H9 (cell line): ENCODE measurements around the gene PRAC2. TPM values are rescaled to one million over a fixed set of nuclear protein-coding genes. Genes with fewer than 3 reads are reported as not detected.

Source experiments
- DNase-seq: peaks from one replicate; pipeline ENCODE4 v3.0.0-alpha.2; 2017
- H2AFZ ChIP-seq: one replicate; pipeline ENCODE4 v1.6.1; 2013; ENCODE audit warnings: mild to moderate bottlenecking, low read length, control low read depth, moderate library complexity
- H2AK5ac ChIP-seq: 2 replicates; pipeline ENCODE4 v1.6.1; 2013; ENCODE audit warnings: low read length, control low read depth, mixed read lengths; ENCODE audit not compliant: insufficient read length
- H2BK120ac ChIP-seq: one replicate; pipeline ENCODE4 v1.6.1; 2013; ENCODE audit warnings: low read depth, mild to moderate bottlenecking, low read length, control low read depth, inconsistent platforms; ENCODE audit not compliant: poor library complexity, severe bottlenecking
- H2BK12ac ChIP-seq: 2 replicates; pipeline ENCODE4 v1.6.1; 2013; ENCODE audit warnings: low read length, control low read depth, mixed read lengths, low read depth; ENCODE audit not compliant: insufficient read length
- H2BK15ac ChIP-seq: 2 replicates; pipeline ENCODE4 v1.6.1; 2013; ENCODE audit warnings: low read depth, low read length, control low read depth
- H2BK20ac ChIP-seq: one replicate; pipeline ENCODE4 v1.6.1; 2013; ENCODE audit warnings: low read depth, mild to moderate bottlenecking, low read length, control low read depth, inconsistent platforms; ENCODE audit not compliant: poor library complexity, severe bottlenecking
- H2BK5ac ChIP-seq: 2 replicates; pipeline ENCODE4 v1.6.1; 2013; ENCODE audit warnings: low read length, control low read depth, mixed read lengths; ENCODE audit not compliant: insufficient read length
- H3K14ac ChIP-seq: 2 replicates; pipeline ENCODE4 v1.6.1; 2013; ENCODE audit warnings: low read length, control low read depth; ENCODE audit not compliant: insufficient read depth
- H3K18ac ChIP-seq: 2 replicates; pipeline ENCODE4 v1.6.1; 2013; ENCODE audit warnings: low read depth, mild to moderate bottlenecking, mixed read lengths, low read length, control low read depth; ENCODE audit not compliant: insufficient read length
- H3K23ac ChIP-seq: 2 replicates; pipeline ENCODE4 v1.6.1; 2013; ENCODE audit warnings: low read length, control low read depth, mixed read lengths, low read depth; ENCODE audit not compliant: insufficient read length
- H3K23me2 ChIP-seq: 2 replicates; pipeline ENCODE4 v1.6.1; 2013; ENCODE audit warnings: low read depth, mild to moderate bottlenecking, mixed read lengths, low read length, control low read depth; ENCODE audit not compliant: insufficient read length, poor library complexity, severe bottlenecking
- H3K27ac ChIP-seq: 2 replicates; pipeline ENCODE4 v1.5.1; 2013; ENCODE audit warnings: low read length, control low read depth, mixed read lengths, low read depth; ENCODE audit not compliant: insufficient read length
- H3K27me3 ChIP-seq: 2 replicates; pipeline ENCODE4 v1.6.1; 2013; ENCODE audit warnings: low read length, control low read depth, inconsistent platforms; ENCODE audit not compliant: insufficient read depth
- H3K4ac ChIP-seq: 2 replicates; pipeline ENCODE4 v1.6.1; 2013; ENCODE audit warnings: low read depth, mild to moderate bottlenecking, control low read depth, inconsistent platforms, low read length, moderate library complexity
- H3K4me1 ChIP-seq: 2 replicates; pipeline ENCODE4 v1.6.1; 2013; ENCODE audit warnings: low read length, control low read depth, inconsistent platforms; ENCODE audit not compliant: insufficient read depth
- H3K4me2 ChIP-seq: 2 replicates; pipeline ENCODE4 v1.6.1; 2013; ENCODE audit warnings: low read length, control low read depth, mixed read lengths; ENCODE audit not compliant: insufficient read length, insufficient read depth
- H3K56ac ChIP-seq: 2 replicates; pipeline ENCODE4 v1.6.1; 2013; ENCODE audit warnings: low read depth, mild to moderate bottlenecking, mixed read lengths, low read length, control low read depth; ENCODE audit not compliant: insufficient read length
- H3K79me1 ChIP-seq: 2 replicates; pipeline ENCODE4 v1.6.1; 2013; ENCODE audit warnings: low read depth, mild to moderate bottlenecking, moderate library complexity, low read length, control low read depth, inconsistent platforms; ENCODE audit not compliant: insufficient read depth, poor library complexity, severe bottlenecking
- H3K79me2 ChIP-seq: 2 replicates; pipeline ENCODE4 v1.6.1; 2013; ENCODE audit warnings: low read length, control low read depth, inconsistent platforms; ENCODE audit not compliant: insufficient read depth
- H3K9ac ChIP-seq: 2 replicates; pipeline ENCODE4 v1.6.1; 2013; ENCODE audit warnings: low read length, control low read depth, mixed read lengths; ENCODE audit not compliant: insufficient read length; ENCODE audit errors: extremely low read depth
- H3K9me3 ChIP-seq: one replicate; pipeline ENCODE4 v1.6.1; 2013; ENCODE audit warnings: low read depth, low read length, inconsistent platforms; ENCODE audit not compliant: control insufficient read depth
- H3T11ph ChIP-seq: one replicate; pipeline ENCODE4 v1.6.1; 2013; ENCODE audit warnings: mild to moderate bottlenecking, low read length, control low read depth, inconsistent platforms
- H4K20me1 ChIP-seq: one replicate; pipeline ENCODE4 v1.6.1; 2013; ENCODE audit not compliant: control insufficient read depth, insufficient read length, insufficient read depth
- H4K5ac ChIP-seq: 2 replicates; pipeline ENCODE4 v1.6.1; 2013; ENCODE audit warnings: low read depth, mild to moderate bottlenecking, mixed read lengths, low read length, control low read depth; ENCODE audit not compliant: insufficient read length
- H4K8ac ChIP-seq: replicated peaks from 2 replicates; pipeline ENCODE4 v1.6.1; 2013; ENCODE audit warnings: low read length, control low read depth, mixed read lengths, low read depth; ENCODE audit not compliant: insufficient read length
- H4K91ac ChIP-seq: 2 replicates; pipeline ENCODE4 v1.6.1; 2013; ENCODE audit warnings: low read depth, mild to moderate bottlenecking, moderate library complexity, mixed read lengths, low read length, control low read depth; ENCODE audit not compliant: insufficient read length
- H3K27ac Mint-ChIP-seq, 3 experiments: 2 replicates in 2 of 3; 3 replicates in 1 of 3; pipeline ENCODE4 v1.8.0; 2020 to 2021; ENCODE audit warnings: mixed read lengths in 3 of 3, mild to moderate bottlenecking in 1 of 3, moderate library complexity in 1 of 3
- H3K27me3 Mint-ChIP-seq: 2 replicates; pipeline ENCODE4 v1.8.0; 2021; ENCODE audit warnings: low read depth, mild to moderate bottlenecking, moderate library complexity, mixed read lengths
- H3K36me3 Mint-ChIP-seq, 3 experiments: 2 replicates in 2 of 3; 3 replicates in 1 of 3; pipeline ENCODE4 v1.8.0; 2020 to 2021; ENCODE audit warnings: low read depth in 3 of 3, mixed read lengths in 3 of 3; ENCODE audit not compliant: insufficient read depth in 1 of 3
- H3K4me1 Mint-ChIP-seq, 2 experiments: 2 replicates each; pipeline ENCODE4 v1.8.0; 2020; ENCODE audit warnings: mixed read lengths in 2 of 2
- H3K4me3 Mint-ChIP-seq, 2 experiments: 2 replicates in 1 of 2; 3 replicates in 1 of 2; pipeline ENCODE4 v1.8.0; 2020 to 2021; ENCODE audit warnings: mild to moderate bottlenecking in 2 of 2, mixed read lengths in 2 of 2, moderate library complexity in 1 of 2
- H3K9me3 Mint-ChIP-seq, 2 experiments: 2 replicates in 1 of 2; 3 replicates in 1 of 2; pipeline ENCODE4 v1.8.0; 2020; ENCODE audit warnings: mild to moderate bottlenecking in 2 of 2, mixed read lengths in 2 of 2, moderate library complexity in 1 of 2
- WGBS: extraction: QIAGEN DNeasy Blood & Tissue Kit; methylation state at CpG from one replicate; pipeline ENCODE4 v1.1.7; 2013; ENCODE audit warnings: missing lambda C conversion rate, low lambda C conversion rate, mixed read lengths; ENCODE audit not compliant: insufficient read length; ENCODE audit errors: extremely low coverage; 5-methylcytosine and 5-hydroxymethylcytosine counted together
- total RNA-seq: library from RNA; stranded (reverse); gene quantifications from 2 replicates; pipeline ENCODE4 v1.2.1, GENCODE V29; 2021
- TF ChIP-seq, protein P1 (sequence below): fragments of 200-600 bp; sonication (generic); conservative IDR thresholded peaks from 3 replicates; pipeline ENCODE4 v1.8.0; 2021; ENCODE audit warnings: antibody characterized with exemption, mild to moderate bottlenecking

Gene PRAC2
- total RNA-seq, 1 experiment from 2014 or later: not detected

GRCh38 chr17:48738424-48738802, 15.4 kb downstream of the PRAC2 start:
- H3K56ac ChIP-seq: no peak overlapping the region

More at GRCh38 chr17:48738424-48738802, 15.4 kb downstream of the PRAC2 start:
- no peaks in the 10 kb centered on the region for H3K79me1 ChIP-seq
- Mint-ChIP-seq H3K27ac (no peak overlapping the region), H3K36me3 (no peaks in the 10 kb centered on the region), H3K4me3 (no peak overlapping the region), H3K27me3 (peaks cover 100% of the 10 kb centered on the region), H3K4me1 (peaks cover 10 to 11% of the 10 kb centered on the region in 2 experiments), H3K9me3 (peaks cover 0 to 3% of the 10 kb centered on the region in 2 experiments; a peak in 3 of 5 replicates)
- H2BK120ac ChIP-seq: no peak overlapping the region
- no peak overlapping the region for H2BK12ac ChIP-seq
- no peak overlapping the region for H3K14ac ChIP-seq
- H3K18ac ChIP-seq: no peak overlapping the region
- no peak overlapping the region for H3K9ac ChIP-seq
- H3K4me2 ChIP-seq: peak overlapping the region; percentile 34
- H2BK5ac ChIP-seq: no peak overlapping the region
- no peak overlapping the region for H4K91ac ChIP-seq
- H3K27me3 ChIP-seq: peaks cover 99% of the 10 kb centered on the region
- no peak overlapping the region for H2AK5ac ChIP-seq
- WGBS: no CpG with 5 or more reads among the region's 11 CpGs
- H4K20me1 ChIP-seq: peaks cover 2% of the 10 kb centered on the region
- no peaks in the 10 kb centered on the region for H3K79me2 ChIP-seq
- no peak overlapping the region for H3K4ac ChIP-seq
- H2BK15ac ChIP-seq: no peak overlapping the region
- no peak overlapping the region for H2AFZ ChIP-seq
- H2BK20ac ChIP-seq: no peak overlapping the region
- DNase-seq: no peak
- H4K8ac ChIP-seq: no peak overlapping the region
- H3K4me1 ChIP-seq: no peaks in the 10 kb centered on the region
- no peak overlapping the region for H3T11ph ChIP-seq
- TF ChIP-seq, protein P1, sequence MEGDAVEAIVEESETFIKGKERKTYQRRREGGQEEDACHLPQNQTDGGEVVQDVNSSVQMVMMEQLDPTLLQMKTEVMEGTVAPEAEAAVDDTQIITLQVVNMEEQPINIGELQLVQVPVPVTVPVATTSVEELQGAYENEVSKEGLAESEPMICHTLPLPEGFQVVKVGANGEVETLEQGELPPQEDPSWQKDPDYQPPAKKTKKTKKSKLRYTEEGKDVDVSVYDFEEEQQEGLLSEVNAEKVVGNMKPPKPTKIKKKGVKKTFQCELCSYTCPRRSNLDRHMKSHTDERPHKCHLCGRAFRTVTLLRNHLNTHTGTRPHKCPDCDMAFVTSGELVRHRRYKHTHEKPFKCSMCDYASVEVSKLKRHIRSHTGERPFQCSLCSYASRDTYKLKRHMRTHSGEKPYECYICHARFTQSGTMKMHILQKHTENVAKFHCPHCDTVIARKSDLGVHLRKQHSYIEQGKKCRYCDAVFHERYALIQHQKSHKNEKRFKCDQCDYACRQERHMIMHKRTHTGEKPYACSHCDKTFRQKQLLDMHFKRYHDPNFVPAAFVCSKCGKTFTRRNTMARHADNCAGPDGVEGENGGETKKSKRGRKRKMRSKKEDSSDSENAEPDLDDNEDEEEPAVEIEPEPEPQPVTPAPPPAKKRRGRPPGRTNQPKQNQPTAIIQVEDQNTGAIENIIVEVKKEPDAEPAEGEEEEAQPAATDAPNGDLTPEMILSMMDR: no peak
- no peak overlapping the region for H3K23ac ChIP-seq
- no peak overlapping the region for H4K5ac ChIP-seq
- H3K23me2 ChIP-seq: no peaks in the 10 kb centered on the region
- no peak overlapping the region for H3K27ac ChIP-seq
- H3K9me3 ChIP-seq: no peaks in the 10 kb centered on the region
